ENCODE results near the gene NTSR1. TPM values are rescaled to one million over a fixed set of nuclear protein-coding genes. Genes with fewer than 3 reads are reported as not detected.

Gene NTSR1
- total and polyA plus RNA-seq, 7 experiments from 2014 or later = 0.11 to 0.78 (median 0.14) TPM; not detected in 3

DNA sequence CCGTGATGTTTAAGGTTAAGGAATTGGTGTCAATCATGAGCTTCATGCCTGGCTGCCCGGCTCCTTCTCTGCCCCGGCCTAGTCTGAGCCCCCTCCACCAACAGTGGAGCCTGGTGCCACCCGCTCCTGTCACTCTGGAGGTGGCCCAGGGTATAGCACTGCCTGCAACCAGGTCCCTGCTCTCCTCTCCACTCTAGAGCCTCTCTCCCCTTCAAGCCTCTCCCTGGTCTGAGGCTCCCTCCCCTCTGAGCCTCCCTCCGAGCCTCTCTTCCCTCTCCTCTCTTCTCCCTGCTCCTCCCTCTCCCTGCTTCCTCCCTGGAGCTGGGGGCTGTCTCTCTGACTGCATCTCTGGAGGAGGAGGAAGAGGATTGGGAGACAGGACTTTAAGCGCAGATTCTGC is 56.4 kb downstream of the NTSR1 start:
- intact Hi-C loops (cut with micrococcal nuclease) = no loop called here
- CTCF ChIA-PET = interaction anchor here (0.7 kb wide), 1 partner anchor 37 kb away, joined by 3 read pairs; no protein-coding TSS in a partner anchor
- H3K27ac Mint-ChIP-seq = no peak overlapping the region

DNA sequence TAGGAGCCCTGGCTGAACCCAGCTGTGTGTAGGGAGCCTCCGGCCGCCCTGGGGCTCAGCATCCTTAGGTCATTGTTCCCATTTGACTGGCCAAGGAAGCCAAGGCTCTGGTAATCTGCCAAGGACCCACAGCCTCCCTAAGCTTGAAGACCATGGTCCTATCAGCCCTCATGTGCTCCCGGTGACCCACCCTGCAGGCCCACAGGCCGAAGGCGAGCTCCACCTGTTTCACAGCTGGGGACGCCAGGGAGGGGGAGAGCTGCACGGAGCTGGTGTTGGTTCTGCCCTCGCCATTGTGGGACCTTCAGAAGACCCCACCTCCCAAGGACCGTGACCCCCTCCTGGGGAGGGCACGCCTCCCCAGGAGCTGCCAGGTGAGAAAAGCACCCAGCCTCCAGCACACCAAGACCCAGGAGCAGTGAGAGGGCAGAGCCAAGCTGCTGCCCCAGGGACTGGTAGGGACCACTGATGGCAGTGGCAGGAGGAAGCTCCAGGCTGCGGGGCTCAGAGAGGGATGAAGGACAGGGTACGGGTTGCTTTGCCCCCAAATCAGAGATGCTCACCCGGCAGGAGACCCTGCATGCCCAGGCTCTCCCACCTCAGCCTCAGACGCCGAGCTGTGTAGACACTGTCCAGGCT is 56.9 kb downstream of the NTSR1 start:
- no peak overlapping the region for H3K27ac Mint-ChIP-seq
- H3K4me1 Mint-ChIP-seq = peaks cover 0 to 32% (median 17%) of the 10 kb centered on the region in 7 donors
- peaks cover 0 to 4% (median 0%) of the 10 kb centered on the region in 5 donors for H3K27me3 Mint-ChIP-seq
- intact Hi-C loops (cut with micrococcal nuclease) = no loop called here
- H3K4me3 ChIP-seq (ENCODE audit: low read length) = no peak overlapping the region
- H3K27me3 ChIP-seq (ENCODE audit: control insufficient read depth in 2 of 2, insufficient read depth in 2 of 2, low read length in 2 of 2) = no peaks in the 10 kb centered on the region
- H3K4me3 Mint-ChIP-seq = no peak overlapping the region
- H3K4me1 ChIP-seq (ENCODE audit: control insufficient read depth in 2 of 2, insufficient read depth in 2 of 2, low read length in 2 of 2) = no peaks in the 10 kb centered on the region
- no peak for ATAC-seq
- H3K27ac ChIP-seq (ENCODE audit: low read depth, low read length) = no peak overlapping the region
- ChIA-PET CTCF (no interaction called here), POLR2A (interaction anchor here (1.1 kb wide), 1 partner anchor 9 kb away, joined by 3 read pairs; no protein-coding TSS in a partner anchor)
- no peaks in the 10 kb centered on the region for H3K9me3 ChIP-seq (ENCODE audit: control insufficient read depth in 2 of 3, low read length in 3 of 3)
- no peaks in the 10 kb centered on the region for H3K36me3 Mint-ChIP-seq
- H3K36me3 ChIP-seq (ENCODE audit: control insufficient read depth in 2 of 3, insufficient read depth in 3 of 3, low read length in 3 of 3) = no peaks in the 10 kb centered on the region
- DNase-seq = no peak
- H3K9me3 Mint-ChIP-seq = no peaks in the 10 kb centered on the region

More for the DNA sequence above, 56.4 kb downstream of the NTSR1 start:
- peaks cover 0 to 4% (median 0%) of the 10 kb centered on the region in 5 donors for H3K27me3 Mint-ChIP-seq
- H3K9me3 Mint-ChIP-seq = no peaks in the 10 kb centered on the region
- no peaks in the 10 kb centered on the region for H3K36me3 Mint-ChIP-seq
- Histone ChIP-seq H3K9me3 (ENCODE audit: control insufficient read depth in 2 of 3, low read length in 3 of 3) (no peaks in the 10 kb centered on the region), H3K36me3 (ENCODE audit: control insufficient read depth in 2 of 3, insufficient read depth in 3 of 3, low read length in 3 of 3) (no peaks in the 10 kb centered on the region), H3K27me3 (ENCODE audit: control insufficient read depth in 2 of 2, insufficient read depth in 2 of 2, low read length in 2 of 2) (no peaks in the 10 kb centered on the region), H3K4me3 (ENCODE audit: low read length) (no peak overlapping the region), H3K27ac (ENCODE audit: low read depth, low read length) (no peak overlapping the region), H3K4me1 (ENCODE audit: control insufficient read depth in 2 of 2, insufficient read depth in 2 of 2, low read length in 2 of 2) (no peaks in the 10 kb centered on the region)
- H3K4me1 Mint-ChIP-seq = peaks cover 0 to 32% (median 17%) of the 10 kb centered on the region in 7 donors
- POLR2A ChIA-PET = interaction anchor here (1.1 kb wide), 1 partner anchor 10 kb away, joined by 3 read pairs; no protein-coding TSS in a partner anchor
- DNase-seq = no peak
- ATAC-seq = no peak
- H3K4me3 Mint-ChIP-seq = no peak overlapping the region

DNA sequence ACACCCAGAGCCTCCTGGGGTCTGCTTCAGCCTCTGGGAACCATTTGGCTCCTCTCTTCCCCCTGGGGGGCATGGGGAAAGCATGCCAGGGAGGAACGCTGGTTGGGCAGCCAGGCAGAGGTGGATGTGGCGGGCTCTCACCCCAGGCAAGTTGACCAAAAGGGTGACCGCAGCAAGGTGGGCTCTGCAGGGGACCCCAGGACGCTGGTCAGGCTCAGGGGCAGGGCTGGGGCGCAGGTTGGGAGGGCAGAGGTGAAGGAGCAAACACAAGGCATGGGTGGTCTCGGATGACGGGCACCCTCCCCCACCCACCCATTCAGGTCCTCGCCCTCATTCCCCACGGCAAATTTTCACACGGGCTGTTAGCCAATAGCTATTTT is 57.4 kb downstream of the NTSR1 start:
- no peak for ATAC-seq
- Histone ChIP-seq H3K27ac (ENCODE audit: low read depth, low read length) (no peak overlapping the region), H3K9me3 (ENCODE audit: control insufficient read depth in 2 of 3, low read length in 3 of 3) (no peaks in the 10 kb centered on the region), H3K36me3 (ENCODE audit: control insufficient read depth in 2 of 3, insufficient read depth in 3 of 3, low read length in 3 of 3) (no peaks in the 10 kb centered on the region), H3K4me1 (ENCODE audit: control insufficient read depth in 2 of 2, insufficient read depth in 2 of 2, low read length in 2 of 2) (no peaks in the 10 kb centered on the region), H3K27me3 (ENCODE audit: control insufficient read depth in 2 of 2, insufficient read depth in 2 of 2, low read length in 2 of 2) (no peaks in the 10 kb centered on the region), H3K4me3 (ENCODE audit: low read length) (no peak overlapping the region)
- H3K36me3 Mint-ChIP-seq = no peaks in the 10 kb centered on the region
- peaks cover 0 to 4% (median 0%) of the 10 kb centered on the region in 5 donors for H3K27me3 Mint-ChIP-seq
- ChIA-PET POLR2A (no interaction called here), CTCF (no interaction called here)
- H3K27ac Mint-ChIP-seq = no peak overlapping the region
- intact Hi-C loops (cut with micrococcal nuclease) = no loop called here
- H3K4me1 Mint-ChIP-seq = peaks cover 0 to 37% (median 21%) of the 10 kb centered on the region in 7 donors
- H3K9me3 Mint-ChIP-seq = no peaks in the 10 kb centered on the region
- no peak overlapping the region for H3K4me3 Mint-ChIP-seq
- no peak for DNase-seq

DNA sequence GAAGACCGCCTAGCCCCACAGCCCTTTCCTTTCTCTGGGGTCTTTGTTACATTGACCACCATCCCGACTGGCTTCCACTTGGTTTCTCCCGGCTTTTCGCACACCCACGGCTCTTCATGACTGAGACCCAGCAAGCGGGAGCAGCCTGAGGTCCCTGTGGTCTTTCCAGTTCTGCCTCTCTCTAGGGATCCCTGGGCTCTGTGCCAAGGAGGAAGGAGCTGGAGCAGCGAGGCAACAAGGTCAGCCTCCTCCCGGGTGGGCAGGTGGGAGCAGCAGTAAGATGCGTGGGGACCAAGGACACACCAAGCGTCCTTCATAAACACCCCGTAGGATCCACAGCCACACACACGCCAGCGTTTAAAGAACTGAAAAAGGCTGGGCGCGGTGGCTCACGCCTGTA is 58.1 kb downstream of the NTSR1 start:
- Mint-ChIP-seq H3K36me3 (no peaks in the 10 kb centered on the region), H3K27me3 (peaks cover 0 to 4% (median 0%) of the 10 kb centered on the region in 5 donors), H3K9me3 (no peaks in the 10 kb centered on the region), H3K4me3 (peak overlapping the region in 1 of 10 donors; percentile 53), H3K4me1 (peaks cover 0 to 42% (median 21%) of the 10 kb centered on the region in 7 donors), H3K27ac (peak overlapping the region in 1 of 9 donors; percentile 59)
- DNase-seq (no peak), ATAC-seq (no peak)
- intact Hi-C loops (cut with micrococcal nuclease) = no loop called here
- no peaks in the 10 kb centered on the region for H3K27me3 ChIP-seq (ENCODE audit: control insufficient read depth in 2 of 2, insufficient read depth in 2 of 2, low read length in 2 of 2)
- no peaks in the 10 kb centered on the region for H3K36me3 ChIP-seq (ENCODE audit: control insufficient read depth in 2 of 3, insufficient read depth in 3 of 3, low read length in 3 of 3)
- no peaks in the 10 kb centered on the region for H3K4me1 ChIP-seq (ENCODE audit: control insufficient read depth in 2 of 2, insufficient read depth in 2 of 2, low read length in 2 of 2)
- ChIA-PET POLR2A (no interaction called here), CTCF (interaction anchor here (0.7 kb wide), 1 partner anchor 356 kb away, joined by 3 read pairs; no protein-coding TSS in a partner anchor)
- no peaks in the 10 kb centered on the region for H3K9me3 ChIP-seq (ENCODE audit: control insufficient read depth in 2 of 3, low read length in 3 of 3)
- H3K27ac ChIP-seq (ENCODE audit: low read depth, low read length) = no peak overlapping the region
- H3K4me3 ChIP-seq (ENCODE audit: low read length) = no peak overlapping the region

DNA sequence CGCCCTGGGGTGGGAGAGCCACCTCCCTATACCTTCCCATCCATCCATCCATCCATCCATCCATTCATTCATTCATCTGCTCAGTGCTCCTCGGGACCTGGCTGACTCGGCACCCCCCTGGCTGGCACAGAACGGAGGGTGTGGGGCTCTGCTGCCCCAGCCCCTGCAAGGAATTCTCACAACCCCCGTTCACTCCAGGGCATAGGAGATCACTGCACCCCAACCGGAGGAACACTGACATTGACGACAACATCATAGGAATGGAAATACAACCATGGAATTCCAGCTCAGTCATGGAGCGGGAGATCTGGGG is 59.6 kb downstream of the NTSR1 start:
- Histone ChIP-seq H3K27me3 (ENCODE audit: control insufficient read depth in 2 of 2, insufficient read depth in 2 of 2, low read length in 2 of 2) (no peaks in the 10 kb centered on the region), H3K9me3 (ENCODE audit: control insufficient read depth in 2 of 3, low read length in 3 of 3) (no peaks in the 10 kb centered on the region), H3K4me1 (ENCODE audit: control insufficient read depth in 2 of 2, insufficient read depth in 2 of 2, low read length in 2 of 2) (peaks cover 0 to 5% of the 10 kb centered on the region in 2 donors), H3K27ac (ENCODE audit: low read depth, low read length) (no peak overlapping the region), H3K4me3 (ENCODE audit: low read length) (no peak overlapping the region), H3K36me3 (ENCODE audit: control insufficient read depth in 2 of 3, insufficient read depth in 3 of 3, low read length in 3 of 3) (no peaks in the 10 kb centered on the region)
- DNase-seq = no peak
- no peak for ATAC-seq
- Mint-ChIP-seq H3K4me1 (peaks cover 0 to 56% (median 32%) of the 10 kb centered on the region in 7 donors), H3K4me3 (peak overlapping the region in 1 of 10 donors; percentile 65), H3K27me3 (peaks cover 0 to 4% (median 0%) of the 10 kb centered on the region in 5 donors), H3K36me3 (no peaks in the 10 kb centered on the region), H3K9me3 (no peaks in the 10 kb centered on the region), H3K27ac (peak overlapping the region in 1 of 9 donors; percentile 84)
- CTCF ChIA-PET = interaction anchor here (0.8 kb wide), 1 partner anchor 26 kb away, joined by 3 read pairs; no protein-coding TSS in a partner anchor
- intact Hi-C loops (cut with micrococcal nuclease) = no loop called here
- POLR2A ChIA-PET = no interaction called here

DNA sequence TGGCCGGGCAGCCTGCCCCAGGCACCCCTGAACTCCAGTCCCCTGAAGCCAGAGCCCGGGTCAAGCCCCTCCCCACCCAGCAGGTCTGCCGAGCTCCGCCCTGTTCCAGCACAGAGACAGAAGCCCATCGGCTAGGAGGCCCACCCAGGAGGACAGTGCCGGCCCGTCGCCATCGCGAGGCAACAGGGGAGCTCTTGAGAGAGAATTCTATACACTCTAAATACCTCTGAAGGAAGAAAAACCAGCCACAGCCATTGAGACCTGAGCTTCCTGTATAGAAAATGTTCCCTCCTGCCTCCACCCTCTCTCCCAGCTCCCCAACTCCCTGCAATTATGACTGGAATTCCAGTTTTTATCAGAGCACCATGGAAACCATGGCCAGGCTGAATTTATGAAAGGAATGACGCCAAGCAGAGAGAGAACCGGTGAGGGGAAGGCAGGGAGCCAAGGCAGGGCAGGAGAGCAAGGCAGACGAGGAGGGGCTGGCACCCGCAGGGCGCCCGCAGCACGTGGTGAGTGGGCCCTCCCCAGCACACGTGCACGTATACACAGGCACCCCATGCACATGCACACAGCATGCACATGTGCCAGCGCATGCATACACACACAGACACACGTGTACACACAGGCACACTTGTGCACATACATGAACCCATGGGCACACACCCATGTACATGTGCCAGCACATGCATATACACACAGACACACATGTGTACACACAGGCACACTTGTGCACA is 60.1 kb downstream of the NTSR1 start:
- ATAC-seq = no peak
- no peak for DNase-seq
- Histone ChIP-seq H3K9me3 (ENCODE audit: control insufficient read depth in 2 of 3, low read length in 3 of 3) (no peaks in the 10 kb centered on the region), H3K27me3 (ENCODE audit: control insufficient read depth in 2 of 2, insufficient read depth in 2 of 2, low read length in 2 of 2) (no peaks in the 10 kb centered on the region), H3K36me3 (ENCODE audit: control insufficient read depth in 2 of 3, insufficient read depth in 3 of 3, low read length in 3 of 3) (no peaks in the 10 kb centered on the region), H3K27ac (ENCODE audit: low read depth, low read length) (no peak overlapping the region), H3K4me3 (ENCODE audit: low read length) (no peak overlapping the region), H3K4me1 (ENCODE audit: control insufficient read depth in 2 of 2, insufficient read depth in 2 of 2, low read length in 2 of 2) (peaks cover 0 to 11% of the 10 kb centered on the region in 2 donors)
- Mint-ChIP-seq H3K36me3 (no peaks in the 10 kb centered on the region), H3K4me3 (peak overlapping the region in 2 of 10 donors; percentile 31 to 54), H3K27ac (peak overlapping the region in 3 of 9 donors; percentile 35 to 90 (median 61)), H3K27me3 (peaks cover 0 to 4% (median 0%) of the 10 kb centered on the region in 5 donors), H3K9me3 (no peaks in the 10 kb centered on the region), H3K4me1 (peaks cover 0 to 61% (median 38%) of the 10 kb centered on the region in 7 donors)
- ChIA-PET CTCF (interaction anchor here (0.8 kb wide), 1 partner anchor 27 kb away, joined by 3 read pairs; no protein-coding TSS in a partner anchor), POLR2A (no interaction called here)
- intact Hi-C loops (cut with micrococcal nuclease) = no loop called here

Measured in naive thymus-derived CD4-positive, alpha-beta T cell (primary cell).